PC-3 (cell line): Measurements from ENCODE around the gene MIPOL1. TPM values are rescaled to one million over a fixed set of nuclear protein-coding genes. Genes with fewer than 3 reads are reported as not detected.

Source experiments
- ATAC-seq: fragments of 200-7000 bp; cut with Tn5 transposase; 2 replicates; pipeline ENCODE4 v1.9.1; 2020; ENCODE audit warnings: mild to moderate bottlenecking, moderate library complexity
- BruUV-seq: library from RNA; stranded (reverse); fragments of 400-500 nt; replicated peaks from 2 replicates; lab custom pipeline; 2021; lab: Mats Ljungman, UMichigan
- CTCF ChIA-PET: fragments of 300-600 bp; sonication (Branson Sonifier 250); formaldehyde crosslinking; loops from one replicate; lab custom pipeline; 2022; ENCODE audit warnings: antibody characterized with exemption; lab: Charles Lee
- POLR2A ChIA-PET: fragments of 300-600 bp; sonication (Branson Sonifier 250); formaldehyde crosslinking; loops from one replicate; lab custom pipeline; 2022; ENCODE audit warnings: antibody characterized with exemption; ENCODE audit not compliant: unreplicated experiment; lab: Charles Lee
- DNase-seq: peaks from one replicate; pipeline ENCODE4 v3.0.0-alpha.2; 2015
- H2AFZ ChIP-seq: fragments of 300-600 bp; sonication (generic); 2 replicates; pipeline ENCODE4 v1.6.0; 2016; ENCODE audit warnings: antibody characterized with exemption, low read length
- H3F3A ChIP-seq: fragments of 300-600 bp; sonication (generic); one replicate; pipeline ENCODE4 v1.6.0; 2017; ENCODE audit warnings: antibody characterized with exemption, low read length, control low read depth, mild to moderate bottlenecking; ENCODE audit not compliant: unreplicated experiment
- H3K27ac ChIP-seq: fragments of 300-600 bp; sonication (generic); 2 replicates; pipeline ENCODE4 v1.5.1; 2016; ENCODE audit warnings: mild to moderate bottlenecking, low read length
- H3K27me3 ChIP-seq: fragments of 300-600 bp; sonication (generic); 2 replicates; pipeline ENCODE4 v1.6.1; 2016; ENCODE audit warnings: low read length, mixed read lengths
- H3K36me3 ChIP-seq: fragments of 300-600 bp; sonication (generic); 2 replicates; pipeline ENCODE4 v1.6.1; 2016; ENCODE audit warnings: low read depth, mixed run types, low read length, mixed read lengths
- H3K4me1 ChIP-seq: fragments of 300-600 bp; sonication (generic); 2 replicates; pipeline ENCODE4 v1.5.1; 2016; ENCODE audit warnings: low read length; ENCODE audit not compliant: insufficient read depth
- H3K4me2 ChIP-seq: fragments of 300-600 bp; sonication (generic); 2 replicates; pipeline ENCODE4 v1.6.0; 2016; ENCODE audit warnings: low read length
- H3K4me3 ChIP-seq: fragments of 300-600 bp; sonication (generic); 2 replicates; pipeline ENCODE4 v1.5.1; 2016; ENCODE audit warnings: mild to moderate bottlenecking, low read length, mixed read lengths
- H3K79me2 ChIP-seq: fragments of 300-600 bp; sonication (generic); 2 replicates; pipeline ENCODE4 v1.6.1; 2017; ENCODE audit warnings: low read length, mixed read lengths
- H3K9ac ChIP-seq: fragments of 300-600 bp; sonication (generic); 2 replicates; pipeline ENCODE4 v1.6.0; 2016; ENCODE audit warnings: mild to moderate bottlenecking, low read length
- H3K9me2 ChIP-seq: fragments of 300-600 bp; sonication (generic); replicated peaks from 2 replicates; pipeline ENCODE4 v1.6.1; 2016; ENCODE audit warnings: mixed run types, low read length, mixed read lengths
- H3K9me3 ChIP-seq: fragments of 300-600 bp; sonication (generic); 2 replicates; pipeline ENCODE4 v1.6.1; 2016; ENCODE audit warnings: low read length, mixed read lengths
- H4K20me1 ChIP-seq: fragments of 300-600 bp; sonication (generic); 2 replicates; pipeline ENCODE4 v1.6.1; 2016; ENCODE audit warnings: low read length, mixed read lengths
- CTCF ChIP-seq: fragments of 300-600 bp; sonication (generic); conservative IDR thresholded peaks from 2 replicates; pipeline ENCODE4 v1.5.1; 2017; ENCODE audit warnings: antibody characterized with exemption, low read depth, mild to moderate bottlenecking, low read length
- EZH2 ChIP-seq: fragments of 300-600 bp; sonication (generic); IDR thresholded peaks from one replicate; pipeline ENCODE4 v1.6.1; 2017; ENCODE audit warnings: antibody characterized with exemption, mild to moderate bottlenecking, low read length; ENCODE audit not compliant: unreplicated experiment
- EZH2phosphoT487 ChIP-seq: fragments of 300-600 bp; sonication (generic); IDR thresholded peaks from 2 replicates; pipeline ENCODE4 v1.6.1; 2018; ENCODE audit warnings: mild to moderate bottlenecking, antibody characterized with exemption, low read length, borderline replicate concordance
- intact Hi-C: fragments of 100-400 bp; cut with micrococcal nuclease; formaldehyde crosslinking; loops from 2 replicates; pipeline ENCODE4 v1.9.0; 2023
- total RNA-seq: library from RNA; depleted of rRNA; stranded (reverse); fragments of >200 nt; gene quantifications from 2 replicates; pipeline ENCODE4 v1.2.3, GENCODE V29; 2014

MIPOL1 gene
- total RNA-seq, 1 experiment from 2014 or later: 22.5 TPM

GRCh38 chr14:37584211-37585100 is 386.7 kb downstream of the MIPOL1 start:
- peak; percentile 71 for DNase-seq
- H2AFZ ChIP-seq: peak overlapping the region; percentile 76
- H3K9ac ChIP-seq: peak overlapping the region; percentile 99
- no peaks in the 10 kb centered on the region for H3K9me3 ChIP-seq
- H3K27me3 ChIP-seq: no peaks in the 10 kb centered on the region
- intact Hi-C loops: loop anchor here (1.0 to 10.0 kb wide), 6 partner anchors 17 to 410 kb away; partner anchors contain the start of gene SLC25A21
- peak overlapping the region; percentile 99 for H3K27ac ChIP-seq
- no peaks in the 10 kb centered on the region for H4K20me1 ChIP-seq
- peak; percentile 4 for ATAC-seq
- peaks cover 9% of the 10 kb centered on the region for H3K36me3 ChIP-seq
- H3K4me2 ChIP-seq: peak overlapping the region; percentile 89
- TF ChIP-seq EZH2: no peak
- no peak for TF ChIP-seq CTCF
- TF ChIP-seq EZH2phosphoT487: no peak
- POLR2A ChIA-PET: interaction anchor here (0.6 to 1.0 kb wide), 7 partner anchors 11 to 354 kb away, joined by 3 to 42 read pairs (median 4); partner anchors contain the start of genes FOXA1 and TTC6
- no TSS peak for BruUV-seq
- H3K9me2 ChIP-seq: no peaks in the 10 kb centered on the region
- H3F3A ChIP-seq: peaks cover 18% of the 10 kb centered on the region
- peak overlapping the region; percentile 96 for H3K4me3 ChIP-seq
- CTCF ChIA-PET: interaction anchor here (0.6 to 1.2 kb wide), 3 partner anchors 17 to 386 kb away, joined by 3 to 8 read pairs (median 7); partner anchors contain the start of gene MIPOL1
- H3K79me2 ChIP-seq: peaks cover 59% of the 10 kb centered on the region
- peaks cover 77% of the 10 kb centered on the region for H3K4me1 ChIP-seq

- Histone ChIP-seq H3K9ac (peak overlapping the region; percentile 99), H3K9me2 (no peaks in the 10 kb centered on the region), H3K36me3 (peaks cover 16% of the 10 kb centered on the region), H4K20me1 (no peaks in the 10 kb centered on the region), H2AFZ (peak overlapping the region; percentile 76), H3K4me2 (peak overlapping the region; percentile 89), H3K9me3 (no peaks in the 10 kb centered on the region), H3K27ac (peak overlapping the region; percentile 99), H3F3A (peaks cover 13% of the 10 kb centered on the region), H3K4me1 (peaks cover 72% of the 10 kb centered on the region), H3K27me3 (no peaks in the 10 kb centered on the region), H3K79me2 (peaks cover 65% of the 10 kb centered on the region), H3K4me3 (peak overlapping the region; percentile 96)
- DNase-seq (peak; percentile 95), ATAC-seq (peak; percentile 35)
- ChIA-PET POLR2A (interaction anchor here (0.6 to 1.0 kb wide), 11 partner anchors 8 to 355 kb away, joined by 3 to 42 read pairs (median 7); partner anchors contain the start of genes FOXA1 and TTC6), CTCF (interaction anchor here (0.6 to 1.2 kb wide), 2 partner anchors 38 to 387 kb away, joined by 3 to 7 read pairs; partner anchors contain the start of gene MIPOL1)
- TF ChIP-seq CTCF: no peak
- TF ChIP-seq EZH2phosphoT487: no peak
- no peak for TF ChIP-seq EZH2
- intact Hi-C loops: loop anchor here (1.0 to 10.0 kb wide), 5 partner anchors 18 to 410 kb away; partner anchors contain the start of gene SLC25A21
- TSS peak; percentile 49 for BruUV-seq
Measured at GRCh38 chr14:37585101-37585511, 387.4 kb downstream of the MIPOL1 start.
